GM18502 (cell line): ENCODE data around the gene NR2E1.

Experiments used
- ATAC-seq: cut with Tn5 transposase; IDR thresholded peaks from one replicate; pipeline ENCODE4 v1.9.1; 2021; ENCODE audit warnings: mild to moderate bottlenecking; ENCODE audit not compliant: unreplicated experiment, poor library complexity

NR2E1 gene

DNA sequence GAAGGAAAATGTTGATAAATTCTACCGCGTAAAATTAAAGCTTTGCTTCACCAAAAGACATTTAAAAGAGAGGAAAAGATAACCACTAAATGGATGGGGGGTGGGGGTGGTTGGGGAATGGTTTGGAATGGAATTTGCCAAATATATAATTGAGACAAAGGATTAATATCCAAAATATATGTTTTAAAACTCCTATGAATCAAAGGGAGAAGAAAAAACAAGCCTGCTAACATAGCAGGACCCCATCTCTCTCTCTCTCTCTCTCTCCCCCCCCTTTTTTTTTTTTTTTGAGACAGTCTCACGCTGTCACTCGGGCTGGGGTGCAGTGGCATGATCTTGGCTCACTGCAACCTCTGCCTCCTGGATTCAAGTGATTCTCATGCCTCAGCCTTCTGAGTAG, 13.4 kb upstream of the NR2E1 start:
- no peak for ATAC-seq

DNA sequence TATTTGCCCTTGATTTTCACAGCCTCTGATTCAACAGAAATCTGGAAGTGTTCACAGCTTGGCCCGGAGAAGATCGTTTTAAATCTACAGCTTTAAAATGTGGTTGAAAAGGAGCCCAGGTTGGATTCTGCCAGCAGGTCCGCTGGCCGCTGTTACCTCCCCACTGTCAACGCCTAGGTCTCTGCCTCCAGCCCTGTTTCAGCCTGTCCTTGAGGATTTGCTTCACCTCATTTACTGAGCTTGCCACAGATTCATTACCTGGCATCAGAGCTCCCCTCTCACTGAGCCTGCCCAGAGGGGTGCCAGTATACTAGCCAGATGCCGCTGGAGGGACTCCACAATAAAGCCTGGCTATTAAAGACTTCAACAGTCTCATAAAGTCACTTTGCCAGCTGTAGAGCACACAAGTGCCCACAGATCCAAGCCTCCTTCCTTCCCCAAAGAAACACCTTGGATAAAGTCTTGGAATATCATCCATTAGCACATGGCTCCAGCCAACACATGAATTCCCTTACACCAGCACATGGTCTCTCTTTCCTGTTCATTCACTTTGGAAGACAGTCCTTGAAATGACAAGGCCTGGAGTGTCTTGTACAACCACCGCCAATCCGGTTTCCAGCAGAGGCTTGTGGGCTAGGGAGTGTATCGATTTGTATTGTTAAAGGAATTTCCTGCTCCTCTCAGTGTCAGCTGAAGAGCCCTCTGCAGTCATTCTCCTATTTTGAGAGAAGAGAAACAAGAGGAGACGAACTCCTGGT, 9.5 kb upstream of the NR2E1 start:
- no peak for ATAC-seq

DNA sequence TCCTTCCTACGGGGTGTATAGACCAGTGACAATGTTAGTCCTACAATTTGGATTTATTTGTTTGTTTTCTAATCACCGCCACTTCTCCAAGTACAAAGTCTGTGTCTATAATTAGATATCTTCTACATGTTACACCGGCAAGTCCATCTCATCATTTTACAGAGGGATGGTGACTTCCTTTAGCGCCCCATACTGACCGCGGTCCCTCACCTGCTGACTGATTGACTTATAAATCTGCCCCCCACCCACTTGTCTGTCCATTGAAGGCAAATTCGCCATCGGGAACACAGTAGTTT, 8.9 kb upstream of the NR2E1 start:
- ATAC-seq, result no peak

DNA sequence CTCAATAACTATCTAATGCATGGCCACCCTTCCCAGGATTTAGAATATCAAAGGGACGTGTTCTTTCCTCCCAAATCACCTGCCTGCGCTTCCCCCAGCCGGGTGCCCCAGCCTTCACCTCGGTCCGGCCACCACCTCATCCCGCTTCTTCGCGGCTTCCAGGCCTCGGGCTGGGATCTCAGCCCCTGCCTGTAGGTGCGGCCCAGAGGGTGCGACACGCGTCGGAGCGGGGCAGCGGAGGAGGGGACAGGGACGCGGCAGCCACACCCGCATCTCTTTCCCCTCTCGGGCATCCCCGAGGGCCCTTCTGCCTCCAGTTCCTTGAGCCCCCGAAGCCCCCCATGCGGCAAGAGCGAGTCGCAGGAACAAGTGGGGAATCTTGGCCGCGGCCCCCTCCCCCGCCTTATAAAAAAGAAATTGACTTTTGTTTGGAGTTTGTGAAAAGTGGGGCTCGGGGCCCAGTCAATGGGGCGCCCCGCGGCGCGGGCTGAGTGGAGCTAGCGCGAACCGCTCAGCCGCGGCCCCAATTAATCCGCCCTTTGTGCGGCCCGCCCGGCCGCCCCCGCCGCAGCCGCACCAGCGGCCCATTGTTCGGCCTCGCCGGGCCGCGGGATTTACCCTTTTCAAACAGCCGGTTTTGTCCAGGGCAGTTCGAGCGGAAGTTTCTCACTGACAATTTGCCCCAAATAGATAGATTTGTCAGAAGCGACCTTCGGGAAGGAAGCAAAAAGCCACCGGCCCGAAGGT, 8.4 kb upstream of the NR2E1 start:
- no peak for ATAC-seq

GRCh38 chr6:108157981-108158525, 7.8 kb upstream of the NR2E1 start:
- no peak for ATAC-seq

GRCh38 chr6:108159981-108160380, 5.8 kb upstream of the NR2E1 start:
- no peak for ATAC-seq

DNA sequence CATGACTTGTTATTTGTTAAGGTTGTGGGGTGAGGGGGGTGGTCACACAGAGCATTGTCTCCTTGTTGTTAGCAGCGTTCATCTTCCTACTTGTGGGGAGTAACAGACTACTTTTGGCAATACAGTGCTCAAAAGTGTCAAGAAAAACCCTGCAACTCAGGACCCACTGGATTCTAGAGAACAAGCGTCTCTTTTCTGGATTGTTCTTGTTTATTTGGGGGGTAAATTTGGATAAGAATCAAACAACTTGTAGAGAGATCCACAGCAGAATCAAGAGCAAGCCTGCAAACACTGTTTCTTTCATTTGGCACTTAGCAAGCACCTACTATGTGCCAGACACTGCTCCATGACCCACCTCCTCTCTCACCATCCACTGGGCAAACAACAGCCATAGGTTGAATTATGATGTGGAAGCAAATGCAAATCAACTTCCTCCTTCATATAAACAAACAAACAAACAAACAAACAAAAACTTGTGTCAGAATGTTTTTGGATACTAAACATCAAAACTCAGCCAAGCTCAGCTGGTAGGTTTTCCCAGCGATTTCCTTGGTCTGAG, 4.0 kb upstream of the NR2E1 start:
- ATAC-seq, result no peak

DNA sequence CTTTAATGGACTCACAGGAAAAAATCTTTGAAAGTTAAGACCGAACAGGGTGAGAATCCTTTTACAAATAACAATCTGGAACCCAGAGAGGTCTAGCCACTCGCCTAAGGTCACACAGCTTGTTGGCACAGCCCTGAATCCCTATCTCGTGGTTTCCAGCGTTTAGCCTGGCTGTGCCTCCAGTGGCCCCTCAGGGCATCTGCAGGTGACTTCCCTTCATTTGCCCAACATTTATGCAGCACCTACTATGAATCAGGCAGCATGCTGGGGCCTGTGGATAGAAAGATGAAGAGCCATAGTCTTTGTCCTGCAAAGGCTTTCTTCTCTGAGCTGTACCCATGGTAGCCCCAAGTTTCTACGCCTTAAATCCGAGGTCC, 2.6 kb upstream of the NR2E1 start:
- no peak for ATAC-seq

DNA sequence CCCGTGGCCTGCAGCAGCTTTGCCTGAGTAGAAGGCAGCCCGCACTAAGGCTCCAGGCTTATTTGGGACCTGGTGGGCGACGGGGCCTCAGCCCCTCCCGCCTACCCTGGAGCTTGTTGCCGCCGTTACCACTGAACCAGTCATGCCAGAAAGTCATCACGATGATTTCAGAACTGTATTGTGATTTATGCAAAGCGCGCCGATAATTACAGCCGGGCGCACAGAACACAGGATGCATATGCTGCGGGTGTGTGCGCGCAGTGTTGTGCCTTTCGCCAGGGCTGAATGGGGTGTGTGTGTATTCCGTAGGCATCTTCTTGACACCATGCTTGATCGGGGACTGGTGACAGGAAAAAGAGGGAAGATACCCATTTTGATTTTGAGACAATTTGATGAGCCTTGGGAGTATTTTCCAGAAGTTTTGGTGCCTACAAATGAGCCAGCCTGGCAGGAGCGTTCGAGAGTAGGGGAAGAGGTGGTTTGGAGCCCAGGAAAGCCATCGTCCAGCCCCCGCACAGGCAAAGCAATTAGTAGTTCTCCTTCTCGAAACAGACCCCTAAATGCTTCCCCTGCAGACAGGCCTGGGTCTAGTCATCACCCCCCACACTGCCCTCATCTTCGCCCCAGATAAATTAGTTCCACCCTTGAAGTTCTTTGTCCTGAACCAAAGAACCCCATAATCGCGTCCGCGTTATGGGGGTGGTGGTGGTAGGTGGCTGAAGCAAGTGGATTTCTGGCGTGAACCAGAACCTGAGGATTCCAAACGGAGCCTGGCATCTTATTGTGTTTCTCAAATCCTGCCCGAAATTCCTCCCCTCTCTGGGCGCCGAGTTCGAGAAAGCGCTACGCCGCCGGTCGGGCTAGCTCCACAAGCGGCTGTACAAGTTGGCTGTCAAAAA, 1.9 kb upstream of the NR2E1 start:
- ATAC-seq, result no peak

GRCh38 chr6:108164543-108164814, 1.3 kb upstream of the NR2E1 start:
- ATAC-seq, result no peak

- ATAC-seq, result no peak
These were observed 761 bp upstream of the NR2E1 start for GRCh38 chr6:108164815-108165706.

DNA sequence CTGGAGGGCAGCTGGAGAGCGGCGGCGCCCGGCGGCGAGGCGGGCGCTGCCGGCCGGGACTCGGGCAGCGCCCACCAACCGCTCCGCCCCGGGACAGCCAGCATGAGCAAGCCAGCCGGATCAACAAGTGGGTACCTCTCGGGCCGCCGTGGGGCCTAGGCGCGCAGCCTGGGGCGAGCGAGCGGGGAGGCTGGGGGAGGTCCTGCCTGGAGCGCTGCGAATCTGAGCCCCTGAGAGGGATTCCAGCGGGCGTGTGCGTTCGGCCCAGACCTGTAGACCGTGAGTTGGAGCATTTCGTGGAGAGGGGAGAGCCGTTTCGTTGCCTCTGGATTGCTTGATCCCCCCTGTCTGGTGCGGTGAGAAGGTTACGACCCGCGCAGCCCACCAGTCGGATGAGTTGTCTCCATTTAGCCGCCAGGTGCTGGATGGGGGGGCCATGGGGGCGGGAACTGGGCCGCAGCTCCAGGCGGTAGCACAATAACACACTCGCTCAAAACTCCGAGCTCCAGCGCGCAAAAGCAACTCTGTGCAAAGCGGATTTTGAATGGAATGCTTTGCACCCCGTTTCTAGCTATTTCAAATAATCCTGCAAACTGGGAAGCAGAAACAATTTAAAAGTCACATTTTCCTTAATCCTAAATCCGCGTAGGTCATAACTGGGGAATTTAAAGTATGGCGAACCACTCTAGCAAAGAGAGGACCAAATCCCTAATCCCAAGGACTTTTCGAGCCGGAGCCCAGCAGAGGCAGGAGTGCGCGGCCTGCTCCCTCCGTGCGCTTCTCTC, 1.0 kb downstream of the NR2E1 start:
- ATAC-seq, result no peak

- no peak for ATAC-seq
These were observed 1.7 kb downstream of the NR2E1 start for GRCh38 chr6:108167449-108168089.

DNA sequence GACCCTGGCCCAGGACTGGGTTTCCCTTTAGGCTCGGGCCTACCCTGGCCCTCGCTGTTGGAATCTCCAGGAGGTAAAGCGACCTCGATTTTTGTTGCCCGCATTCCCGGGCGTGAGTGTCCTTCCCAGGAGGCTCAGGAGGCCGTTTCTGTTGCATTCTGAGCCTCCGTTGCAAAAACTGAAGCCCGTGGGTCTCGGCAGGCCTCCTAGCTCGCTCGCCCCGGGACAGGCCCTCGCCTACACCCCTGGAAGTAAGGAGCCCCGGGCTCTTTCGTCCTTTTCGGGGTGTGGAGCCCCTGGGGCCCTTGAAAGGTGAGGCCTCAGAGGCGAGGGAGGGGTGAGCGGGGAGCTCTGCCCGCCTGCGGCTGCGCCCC, 2.3 kb downstream of the NR2E1 start:
- no peak for ATAC-seq

GRCh38 chr6:108168501-108169463, 3.0 kb downstream of the NR2E1 start:
- no peak for ATAC-seq

DNA sequence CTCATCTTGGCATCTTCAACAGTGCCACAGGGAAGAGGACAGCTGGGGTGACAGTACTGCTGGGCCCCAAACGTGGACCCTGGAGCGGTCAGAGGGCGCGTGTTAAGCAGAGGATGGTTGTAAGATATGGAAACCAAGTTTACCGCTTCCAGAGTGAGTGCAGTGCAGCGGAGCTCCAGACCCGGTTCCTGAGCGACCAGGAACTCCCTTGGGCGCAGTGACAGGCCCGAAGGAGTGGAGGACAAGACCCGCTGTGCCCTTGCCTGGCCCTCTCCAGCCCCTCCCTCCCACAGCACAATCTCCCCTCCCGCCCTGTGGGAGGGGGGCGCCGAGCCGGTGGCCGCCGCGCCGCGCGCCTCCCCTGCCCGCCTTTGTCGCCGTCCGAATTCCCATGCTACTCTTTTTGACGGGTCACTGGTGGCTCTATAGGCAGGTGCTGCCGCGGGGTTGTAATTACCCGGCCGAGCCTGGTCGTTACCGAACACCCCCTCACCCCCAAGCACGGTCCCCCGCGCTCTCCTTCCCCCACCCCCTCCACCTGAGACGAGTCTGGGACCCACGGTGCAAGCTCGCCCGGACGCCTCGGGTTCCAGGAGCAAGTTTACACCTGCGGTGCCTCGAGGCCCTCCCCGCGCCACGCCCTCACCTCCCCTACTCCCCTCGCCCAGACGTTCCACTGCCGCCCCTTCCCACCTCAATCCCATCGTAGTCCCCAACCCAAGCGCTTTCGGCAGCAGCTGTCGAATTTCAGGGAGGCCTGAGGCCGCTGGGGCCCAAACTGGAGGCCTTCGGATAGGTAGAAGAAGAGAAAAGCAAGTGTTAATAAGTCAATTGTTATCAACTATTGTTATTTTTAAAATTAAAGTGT, 3.9 kb downstream of the NR2E1 start:
- ATAC-seq, result no peak
